Heart right ventricle (tissue), 16 donors: ENCODE measurements around the gene SRSF7. TPM values are rescaled to one million over a fixed set of nuclear protein-coding genes. Genes with fewer than 3 reads are reported as not detected.
"Not testable (repeated sequence)": the region's sequence is repeated elsewhere in the genome, so short reads cannot be mapped to it uniquely, and the experiment has no call there.

Experiments
- ATAC-seq, 8 donors: fragments of 200-7000 bp; cut with Tn5 transposase; one replicate each; pipeline ENCODE4 v1.9.1; 2020; ENCODE audit warnings: mild to moderate bottlenecking in 8 of 8, moderate library complexity in 8 of 8, moderate number of reproducible peaks in 1 of 8
- DNase-seq, 2 donors: peaks; one replicate each; pipeline ENCODE4 v3.0.0-alpha.2; 2020
- H3K27ac ChIP-seq, 10 donors: fragments of 200-600 bp; sonication (generic) in 2 of 10; one replicate each; pipeline versions ENCODE4 v1.5.0 to v1.8.0; 2020 to 2022; ENCODE audit warnings: mild to moderate bottlenecking in 3 of 10
- H3K27me3 ChIP-seq, 7 donors: fragments of 200-600 bp; one replicate each; pipeline ENCODE4 v1.8.0; 2021 to 2022; ENCODE audit warnings: mild to moderate bottlenecking in 2 of 7
- H3K36me3 ChIP-seq, 9 donors: fragments of 200-600 bp; sonication (generic) in 1 of 9; one replicate each; pipeline versions ENCODE4 v1.5.0 to v1.8.0; 2020 to 2022; ENCODE audit warnings: mild to moderate bottlenecking in 2 of 9
- H3K4me1 ChIP-seq, 9 donors: fragments of 200-600 bp; sonication (generic) in 1 of 9; one replicate each; pipeline versions ENCODE4 v1.5.0 to v1.8.0; 2020 to 2022; ENCODE audit warnings: mild to moderate bottlenecking in 4 of 9
- H3K4me3 ChIP-seq, 10 donors: fragments of 200-600 bp; sonication (generic) in 2 of 10; one replicate each; pipeline versions ENCODE4 v1.5.0 to v1.8.0; 2020 to 2022; ENCODE audit warnings: mild to moderate bottlenecking in 7 of 10, moderate library complexity in 2 of 10
- H3K9me3 ChIP-seq, 11 donors: fragments of 200-600 bp in 10 of 11; sonication (generic) in 2 of 11; one replicate each; pipeline versions ENCODE4 v1.5.0 to v1.8.0; 2013 to 2022; ENCODE audit warnings: mild to moderate bottlenecking in 2 of 11, control low read depth in 1 of 11, moderate library complexity in 1 of 11
- WGBS, 2 donors: extraction: QIAGEN DNeasy Blood & Tissue Kit; methylation state at CpG; one replicate each; pipeline ENCODE4 v1.1.7; 2013; ENCODE audit warnings: inconsistent platforms in 1 of 2; 5-methylcytosine and 5-hydroxymethylcytosine counted together
- intact Hi-C, 10 donors: fragments of 100-400 bp; cut with DNase I; formaldehyde crosslinking; loops; one replicate each; pipeline versions ENCODE4 v1.11.1 to v1.14.2; 2022
- long read RNA-seq, 3 donors: library from polyadenylated mRNA; unstranded; transcript quantifications; one replicate each; pipeline ENCODE4 v2.0.0, GENCODE V29; 2020 to 2021
- polyA plus RNA-seq, 2 donors: library from polyadenylated mRNA; stranded (reverse); fragments of 200-250 nt; gene quantifications; one replicate each; pipeline ENCODE4 v1.2.3, GENCODE V29; 2013
- total RNA-seq, 10 donors: library from RNA; stranded (reverse); fragmentation: NEBNext Ultra II Directional in 3 of 10; extraction: Animal tissue kit (Norgen Biotek cat#: 25700) in 3 of 10; gene quantifications; one replicate each; pipeline versions ENCODE4 v1.2.1 to v1.2.4, GENCODE V29; 2021 to 2023
- TF ChIP-seq, protein P1 (sequence below), 9 donors: fragments of 200-600 bp; sonication (generic) in 2 of 9; IDR thresholded peaks; one replicate each; pipeline versions ENCODE4 v1.5.0 to v1.8.0; 2021 to 2022; ENCODE audit warnings: antibody characterized with exemption in 9 of 9, mild to moderate bottlenecking in 5 of 9, moderate library complexity in 1 of 9
- donor health status: Arrhythmogenic right ventricular cardiomyopathy.
- donor health status: ischemic (EF 13 %, LVEDD 7.1; RV severe dilation, severe dysfunction).
- donor health status: healthy with polysubstance abuse.
- donor health status: DM: no; HTN: yes; CAD: no.
- donor health status: DM: no; HTN: no; CAD: no.
- donor health status: ischemic (EF 25% LVEDD 6.9; RV normal size, moderate dysfunction).
- donor health status: ischemic (EF 25% LVEDD 5.7; RV mildly dilated, moderate dysfunction).
- donor health status: healthy.
- donor health status: DM: yes; HTN: yes; CAD: no.
- donor health status: Ischemic cardiomyopathy.
- donor health status: ischemic (EF 35%, LVEDD 5.7; RV mildly dilated, moderate dysfunction).
- donor health status: nonischemic (EF 11% LVEDD 7.7; RV severe dilation, severe dysfunction).
- donor health status: DM: yes; HTN: yes; CAD: no.
- donor health status: PGD.
- donor health status: ischemic (EF 29% LVEDD 5.4; RV normal size, mild dysfunction).
- donor health status: nonischemic (EF 23%, LVEDD 6.1; RV moderate dilation, normal function).

Gene SRSF7
- total RNA-seq, result 10 to 100 TPM; 33.2 to 76.8 (median 47.2) TPM
- polyA plus RNA-seq, result 10 to 100 TPM; 74.7 to 98.8 TPM
- long read RNA-seq, donor 1, transcript SRSF7-201 (8 exons, 2,489 nt), result major isoform, 9 of 21 reads
- long read RNA-seq, donor 1, partial matches to known transcripts, result 5 of 21 reads
- long read RNA-seq, donor 1, other reads (novel, unspliced or antisense), result 2 of 21 reads
- long read RNA-seq, donor 2, transcript SRSF7-201 (8 exons, 2,489 nt), result major isoform, 12 of 23 reads
- long read RNA-seq, donor 2, partial matches to known transcripts, result 3 of 23 reads
- long read RNA-seq, donor 2, other reads (novel, unspliced or antisense), result 4 of 23 reads
- long read RNA-seq, donor 3, transcript SRSF7-201 (8 exons, 2,489 nt), result major isoform, 8 of 17 reads
- long read RNA-seq, donor 3, partial matches to known transcripts, result 4 of 17 reads
- long read RNA-seq, donor 3, other reads (novel, unspliced or antisense), result 2 of 17 reads

DNA sequence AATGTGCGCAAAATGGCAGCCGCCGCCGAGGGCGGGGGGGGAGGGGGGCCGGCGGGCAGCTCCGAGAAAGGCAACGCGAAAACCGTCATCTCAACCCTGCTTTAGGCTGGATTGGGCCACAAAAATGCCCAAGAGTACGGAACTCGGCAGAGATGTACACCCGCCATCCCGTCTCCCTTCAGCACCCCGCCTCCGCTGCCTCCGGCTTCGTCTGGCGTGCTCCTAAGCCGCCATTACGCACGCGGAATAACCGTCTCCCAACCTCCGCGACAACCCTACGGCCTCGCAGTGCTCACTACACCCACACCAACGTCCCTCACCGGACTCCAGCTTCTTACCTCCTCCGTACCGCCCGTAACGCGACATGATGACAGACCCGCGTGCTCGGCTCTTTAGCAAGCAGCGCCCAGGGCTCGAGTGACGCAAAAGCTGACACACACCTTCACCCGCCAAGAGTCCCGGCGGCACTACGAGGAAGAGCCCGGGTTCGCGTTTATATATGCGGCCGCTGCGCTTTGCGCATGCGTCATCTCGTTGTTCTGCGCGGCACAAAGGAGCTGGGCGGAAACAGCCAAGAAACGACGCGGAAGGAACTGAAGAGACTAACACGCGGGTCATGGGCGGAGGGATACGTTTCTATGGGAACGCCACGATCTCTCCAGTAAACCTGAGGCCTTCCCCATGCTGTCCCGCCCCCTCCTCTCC is at the start of gene SRSF7:
Gene SRSF7, minus strand, starts transcription at position 471 of the 705 bp plus-strand sequence. Its CDS starts 105 bp downstream, at position 366.
- intact Hi-C loops, result loop anchor here in 1 of 10 donors (2.0 kb wide), 1 partner anchor 148 kb away; the partner anchor contains the start of gene HNRNPLL
- WGBS, 2 donors, result 0% methylated on average over 65 to 68 of the region's 68 CpGs
- TF ChIP-seq, protein P1, sequence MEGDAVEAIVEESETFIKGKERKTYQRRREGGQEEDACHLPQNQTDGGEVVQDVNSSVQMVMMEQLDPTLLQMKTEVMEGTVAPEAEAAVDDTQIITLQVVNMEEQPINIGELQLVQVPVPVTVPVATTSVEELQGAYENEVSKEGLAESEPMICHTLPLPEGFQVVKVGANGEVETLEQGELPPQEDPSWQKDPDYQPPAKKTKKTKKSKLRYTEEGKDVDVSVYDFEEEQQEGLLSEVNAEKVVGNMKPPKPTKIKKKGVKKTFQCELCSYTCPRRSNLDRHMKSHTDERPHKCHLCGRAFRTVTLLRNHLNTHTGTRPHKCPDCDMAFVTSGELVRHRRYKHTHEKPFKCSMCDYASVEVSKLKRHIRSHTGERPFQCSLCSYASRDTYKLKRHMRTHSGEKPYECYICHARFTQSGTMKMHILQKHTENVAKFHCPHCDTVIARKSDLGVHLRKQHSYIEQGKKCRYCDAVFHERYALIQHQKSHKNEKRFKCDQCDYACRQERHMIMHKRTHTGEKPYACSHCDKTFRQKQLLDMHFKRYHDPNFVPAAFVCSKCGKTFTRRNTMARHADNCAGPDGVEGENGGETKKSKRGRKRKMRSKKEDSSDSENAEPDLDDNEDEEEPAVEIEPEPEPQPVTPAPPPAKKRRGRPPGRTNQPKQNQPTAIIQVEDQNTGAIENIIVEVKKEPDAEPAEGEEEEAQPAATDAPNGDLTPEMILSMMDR (IDR thresholded peaks at IDR 0.05), result no peak
- peak within 1 kb of the TSS; percentile 90 to 100 (median 98) for H3K27ac ChIP-seq
- DNase-seq, result peak; percentile 97 to 98
- peak within 1 kb of the TSS; percentile 64 to 94 (median 85) for H3K4me3 ChIP-seq
- no peaks in the 10 kb centered on the region for H3K9me3 ChIP-seq
- H3K36me3 ChIP-seq, result peaks cover 0 to 41% (median 30%) of the 10 kb centered on the region in 9 donors
- H3K4me1 ChIP-seq, result peaks cover 8 to 60% (median 42%) of the 10 kb centered on the region in 9 donors
- no peaks in the 10 kb centered on the region for H3K27me3 ChIP-seq
- peak; percentile 91 to 97 (median 94) for ATAC-seq

DNA sequence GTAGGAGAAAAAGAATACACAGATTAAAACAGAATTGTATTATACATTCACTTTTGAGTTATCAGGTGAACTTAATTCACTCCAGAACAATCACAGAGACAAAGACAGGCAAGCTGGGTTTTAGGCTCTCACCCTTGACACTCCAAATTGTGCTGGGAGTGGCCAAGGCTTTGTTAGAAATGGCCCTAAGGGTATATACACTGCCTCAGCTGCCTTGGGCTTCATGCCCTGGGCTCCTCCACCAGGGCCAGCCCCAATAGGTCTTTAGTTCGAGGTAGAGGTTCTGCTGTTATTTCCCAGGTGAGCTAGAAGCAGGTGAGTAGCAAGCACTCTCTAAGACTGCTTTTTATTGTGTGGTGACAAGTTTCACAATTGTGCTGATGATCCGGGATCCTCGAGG is 46.8 kb upstream of the SRSF7 start:
- intact Hi-C loops, result no loop called here
- peaks cover 0 to 43% (median 0%) of the 10 kb centered on the region in 9 donors for H3K36me3 ChIP-seq
- H3K4me1 ChIP-seq, result no peaks in the 10 kb centered on the region
- TF ChIP-seq, protein P1 (IDR thresholded peaks at IDR 0.05), result no peak
- no peak for ATAC-seq
- DNase-seq, result no peak
- no peak overlapping the region for H3K4me3 ChIP-seq
- no peaks in the 10 kb centered on the region for H3K9me3 ChIP-seq
- no peak overlapping the region for H3K27ac ChIP-seq
- H3K27me3 ChIP-seq, result no peaks in the 10 kb centered on the region
- WGBS, 2 donors, result 87 to 95% methylated on average over 3 of the region's 3 CpGs

DNA sequence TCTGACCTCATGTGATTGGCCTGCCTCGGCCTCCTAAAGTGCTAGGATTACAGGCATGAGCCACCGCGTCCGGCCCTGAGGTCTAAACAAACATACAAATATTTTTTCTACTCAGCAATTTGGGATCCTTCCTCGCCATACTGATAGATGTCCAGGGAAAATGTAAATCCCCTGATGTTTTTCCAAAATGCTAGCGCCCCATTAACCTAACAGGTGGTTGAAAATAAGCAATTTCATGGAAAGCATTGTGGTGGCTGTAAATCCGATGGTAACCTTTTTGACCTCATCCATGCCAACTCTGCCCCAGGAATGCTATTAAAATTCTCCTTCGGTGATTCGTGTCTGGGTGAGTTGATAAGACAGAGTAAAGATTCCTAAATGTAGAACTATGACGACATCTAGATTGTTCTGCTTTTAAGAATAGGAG is 46.1 kb upstream of the SRSF7 start:
- intact Hi-C loops, result no loop called here
- no peaks in the 10 kb centered on the region for H3K9me3 ChIP-seq
- TF ChIP-seq, protein P1 (IDR thresholded peaks at IDR 0.05), result no peak
- ATAC-seq, result peak in 1 of 8 donors; percentile 68
- H3K4me3 ChIP-seq, result no peak overlapping the region
- no peak for DNase-seq
- WGBS, 2 donors, result 72% methylated on average over 10 of the region's 10 CpGs
- no peak overlapping the region for H3K27ac ChIP-seq
- no peaks in the 10 kb centered on the region for H3K4me1 ChIP-seq
- H3K36me3 ChIP-seq, result peaks cover 0 to 36% (median 0%) of the 10 kb centered on the region in 9 donors
- H3K27me3 ChIP-seq, result no peaks in the 10 kb centered on the region

DNA sequence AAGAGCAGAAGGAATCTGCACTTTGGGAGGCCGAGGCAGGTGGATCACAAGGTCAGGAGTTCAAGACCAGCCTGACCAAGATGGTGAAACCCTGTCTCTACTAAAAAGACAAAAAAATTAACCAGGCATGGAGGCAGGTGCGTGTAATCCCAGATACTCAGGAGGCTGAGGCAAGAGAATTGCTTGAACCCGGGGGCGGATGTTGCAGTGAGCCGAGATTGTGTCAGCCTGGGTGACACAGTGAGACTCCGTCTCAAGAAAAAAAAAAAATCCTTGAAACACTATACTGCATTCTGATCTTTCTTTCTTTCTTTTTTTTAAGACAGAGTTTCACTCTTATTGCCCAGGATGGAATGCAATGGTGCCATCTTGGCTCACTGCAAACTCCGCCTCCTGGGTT is 43.9 kb upstream of the SRSF7 start:
- H3K4me1 ChIP-seq, ATAC-seq, H3K9me3 ChIP-seq, H3K27ac ChIP-seq, H3K27me3 ChIP-seq, H3K4me3 ChIP-seq, DNase-seq, intact Hi-C loops: not testable (repeated sequence)
- peaks cover 0 to 17% (median 0%) of the 10 kb centered on the region in 9 donors for H3K36me3 ChIP-seq
- 92 to 94% methylated on average over 7 of the region's 7 CpGs for WGBS, 2 donors
